ENCODE results near the gene CFAP92.

Gene CFAP92

DNA sequence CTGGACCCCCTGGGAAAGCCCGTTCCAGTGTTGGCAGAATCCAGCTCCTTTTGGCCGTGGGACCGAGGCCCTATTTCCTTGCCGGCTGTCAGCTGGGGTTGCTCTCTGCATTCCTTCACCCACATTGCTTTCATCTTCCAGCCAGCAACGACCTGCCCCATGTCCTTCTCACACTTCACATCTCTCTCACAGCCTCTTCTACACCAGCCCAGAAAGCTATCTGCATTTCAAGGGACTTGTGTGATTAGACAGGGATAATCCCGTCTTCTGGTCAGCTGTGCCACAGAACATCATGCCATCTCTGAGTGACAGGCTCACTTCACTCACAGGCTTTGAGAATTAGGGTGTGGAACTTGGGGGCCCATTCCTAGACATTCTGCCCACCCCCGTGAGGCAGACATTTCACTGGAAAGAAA lies 23.6 kb upstream of the CFAP92 start:
- TF ChIP-seq, protein P1, sequence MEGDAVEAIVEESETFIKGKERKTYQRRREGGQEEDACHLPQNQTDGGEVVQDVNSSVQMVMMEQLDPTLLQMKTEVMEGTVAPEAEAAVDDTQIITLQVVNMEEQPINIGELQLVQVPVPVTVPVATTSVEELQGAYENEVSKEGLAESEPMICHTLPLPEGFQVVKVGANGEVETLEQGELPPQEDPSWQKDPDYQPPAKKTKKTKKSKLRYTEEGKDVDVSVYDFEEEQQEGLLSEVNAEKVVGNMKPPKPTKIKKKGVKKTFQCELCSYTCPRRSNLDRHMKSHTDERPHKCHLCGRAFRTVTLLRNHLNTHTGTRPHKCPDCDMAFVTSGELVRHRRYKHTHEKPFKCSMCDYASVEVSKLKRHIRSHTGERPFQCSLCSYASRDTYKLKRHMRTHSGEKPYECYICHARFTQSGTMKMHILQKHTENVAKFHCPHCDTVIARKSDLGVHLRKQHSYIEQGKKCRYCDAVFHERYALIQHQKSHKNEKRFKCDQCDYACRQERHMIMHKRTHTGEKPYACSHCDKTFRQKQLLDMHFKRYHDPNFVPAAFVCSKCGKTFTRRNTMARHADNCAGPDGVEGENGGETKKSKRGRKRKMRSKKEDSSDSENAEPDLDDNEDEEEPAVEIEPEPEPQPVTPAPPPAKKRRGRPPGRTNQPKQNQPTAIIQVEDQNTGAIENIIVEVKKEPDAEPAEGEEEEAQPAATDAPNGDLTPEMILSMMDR (conservative IDR thresholded peaks at IDR 0.05): no peak
- TF ChIP-seq ZFX (IDR thresholded peaks at IDR 0.05): no peak
- H3K27ac ChIP-seq: no peak overlapping the region

DNA sequence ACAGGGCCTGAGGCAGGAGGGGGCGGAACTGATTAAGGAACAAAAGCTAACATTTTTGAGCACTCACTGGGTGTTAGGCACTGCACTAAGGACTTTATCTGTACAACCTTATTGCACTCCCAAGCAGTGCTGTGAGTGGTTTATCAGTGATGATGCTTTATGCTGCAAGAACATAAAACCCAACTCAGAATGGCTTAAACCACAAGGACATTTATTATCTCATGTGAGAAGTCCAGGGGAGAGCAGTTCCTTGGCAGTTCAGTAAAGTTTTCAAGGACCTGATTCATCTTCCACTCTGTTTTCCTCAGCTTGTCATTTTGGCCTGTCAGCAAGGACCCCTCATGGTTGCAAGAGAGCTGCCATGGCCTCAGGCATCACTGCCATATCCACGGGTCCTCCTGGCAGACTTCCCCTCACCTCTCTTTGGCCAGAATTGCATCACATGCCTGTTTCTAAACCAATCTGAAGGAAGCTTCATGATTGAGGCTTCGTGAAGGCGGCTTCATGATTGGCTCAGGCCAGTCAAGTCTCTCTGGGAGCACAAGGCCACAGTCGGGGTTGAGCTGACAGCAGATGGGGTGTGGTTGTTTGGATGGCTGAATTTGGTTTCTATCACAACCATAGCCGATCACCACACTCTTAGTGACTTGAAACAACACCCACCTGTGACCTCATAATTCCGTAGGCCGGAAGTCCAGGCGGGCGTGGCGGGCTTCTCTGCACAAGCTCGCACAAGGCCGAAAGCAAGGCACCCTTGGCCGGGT lies 23.0 kb upstream of the CFAP92 start:
- H3K27ac ChIP-seq: no peak overlapping the region

GRCh38 chr3:129016356-129016719 lies 22.5 kb upstream of the CFAP92 start:
- no peak overlapping the region for H3K27ac ChIP-seq
- TF ChIP-seq ZFX (IDR thresholded peaks at IDR 0.05): no peak
- TF ChIP-seq, protein P1 (conservative IDR thresholded peaks at IDR 0.05): no peak

More for the DNA sequence above, 23.0 kb upstream of the CFAP92 start:
- TF ChIP-seq, protein P1 (conservative IDR thresholded peaks at IDR 0.05): no peak
- no peak for TF ChIP-seq ZFX (IDR thresholded peaks at IDR 0.05)

- TF ChIP-seq ZFX (IDR thresholded peaks at IDR 0.05): no peak
- TF ChIP-seq, protein P1 (conservative IDR thresholded peaks at IDR 0.05): no peak
- H3K27ac ChIP-seq: no peak overlapping the region
Observed at GRCh38 chr3:129015388-129016105, 21.7 kb upstream of the CFAP92 start.

DNA sequence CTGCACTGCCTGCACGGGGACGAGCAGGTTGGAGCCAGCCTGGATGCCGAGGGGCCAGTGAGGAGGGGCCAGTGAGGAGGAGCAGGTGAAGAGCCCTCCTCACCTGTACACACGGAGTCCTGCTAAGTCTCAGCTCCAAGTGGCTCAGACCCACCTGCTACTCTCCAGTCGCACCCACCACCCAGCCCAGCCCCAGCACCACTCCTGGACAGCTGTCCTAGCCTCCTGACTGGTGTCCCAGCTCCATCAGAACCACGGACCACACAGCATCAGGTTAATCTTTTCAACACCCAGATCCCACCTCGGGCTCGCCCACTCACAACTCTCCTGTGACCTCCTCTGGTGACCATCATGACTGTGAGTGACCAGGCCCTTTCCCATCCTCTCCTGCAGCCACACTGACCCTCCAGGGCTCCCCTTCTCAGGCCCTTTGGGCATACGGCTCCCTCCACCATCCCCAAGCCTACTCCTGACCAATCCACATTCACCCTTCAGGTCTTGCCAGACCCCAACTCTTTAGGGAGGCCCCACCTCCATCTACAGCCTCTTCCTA lies 21.0 kb upstream of the CFAP92 start:
- no peak for TF ChIP-seq ZFX (IDR thresholded peaks at IDR 0.05)
- TF ChIP-seq, protein P1 (conservative IDR thresholded peaks at IDR 0.05): no peak
- no peak overlapping the region for H3K27ac ChIP-seq

GRCh38 chr3:129014148-129014547 lies 20.3 kb upstream of the CFAP92 start:
- H3K27ac ChIP-seq: no peak overlapping the region
- no peak for TF ChIP-seq ZFX (IDR thresholded peaks at IDR 0.05)
- TF ChIP-seq, protein P1 (conservative IDR thresholded peaks at IDR 0.05): no peak

DNA sequence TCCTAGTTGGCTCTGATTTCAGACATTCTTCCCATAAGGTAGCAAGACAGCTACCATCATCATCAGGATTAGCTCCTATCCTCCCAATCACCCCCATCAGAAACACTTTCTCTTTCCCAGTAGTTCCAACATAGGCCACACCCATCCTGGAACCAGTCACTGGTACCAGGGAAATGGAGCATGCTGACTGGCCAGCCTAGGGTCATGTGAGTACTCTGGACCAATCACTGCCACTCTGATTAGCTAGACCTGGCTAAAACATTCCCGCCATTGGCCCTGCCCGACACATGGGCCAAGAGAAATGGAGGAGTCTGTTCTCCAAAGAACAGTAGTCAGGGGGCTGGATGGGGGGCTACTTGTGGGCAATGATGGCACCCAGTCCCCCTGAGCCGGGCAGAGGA lies 19.6 kb upstream of the CFAP92 start:
- TF ChIP-seq, protein P1 (conservative IDR thresholded peaks at IDR 0.05): no peak
- no peak for TF ChIP-seq ZFX (IDR thresholded peaks at IDR 0.05)
- H3K27ac ChIP-seq: no peak overlapping the region
